HG03354 (cell line): ENCODE results near the gene KRT78.

Experiments
- ATAC-seq: cut with Tn5 transposase; IDR thresholded peaks from one replicate; pipeline ENCODE4 v1.9.1; 2021; ENCODE audit warnings: mild to moderate bottlenecking; ENCODE audit not compliant: unreplicated experiment, poor library complexity, severe bottlenecking

KRT78 gene

GRCh38 chr12:52844386-52844785 is 4.4 kb downstream of the KRT78 start:
- no peak for ATAC-seq

DNA sequence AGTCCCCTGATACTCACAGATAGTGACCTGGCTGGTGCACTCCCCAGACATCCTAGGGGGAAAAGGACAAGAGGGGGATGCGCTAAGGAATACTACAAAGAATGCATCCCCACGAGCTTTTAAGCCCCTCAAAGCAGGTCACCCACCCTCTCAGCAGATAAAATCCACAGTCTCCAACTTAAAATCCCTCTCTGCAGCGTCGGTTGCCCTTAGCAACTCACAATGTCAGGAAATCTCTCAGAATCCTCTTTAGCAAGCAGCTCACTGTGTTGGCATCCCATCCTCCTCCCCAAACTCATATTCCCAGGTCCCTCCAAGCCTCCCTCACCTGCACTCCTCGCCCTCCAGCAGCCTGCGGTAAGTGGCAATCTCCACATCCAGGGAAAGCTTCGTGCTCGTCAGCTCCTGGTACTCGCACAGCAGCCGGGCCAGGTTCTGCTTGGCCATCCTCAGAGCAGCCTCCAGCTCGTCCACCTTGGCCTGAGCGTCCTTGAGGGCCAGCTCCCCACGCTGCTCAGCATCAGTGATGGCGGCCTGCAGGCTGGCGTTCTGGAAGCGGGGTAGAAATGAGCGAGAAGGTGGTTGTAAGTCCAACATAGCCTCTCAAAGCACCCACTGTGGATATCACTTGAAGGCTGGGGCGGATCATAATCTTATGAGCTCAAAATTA is 9.2 kb downstream of the KRT78 start:
- ATAC-seq: no peak

DNA sequence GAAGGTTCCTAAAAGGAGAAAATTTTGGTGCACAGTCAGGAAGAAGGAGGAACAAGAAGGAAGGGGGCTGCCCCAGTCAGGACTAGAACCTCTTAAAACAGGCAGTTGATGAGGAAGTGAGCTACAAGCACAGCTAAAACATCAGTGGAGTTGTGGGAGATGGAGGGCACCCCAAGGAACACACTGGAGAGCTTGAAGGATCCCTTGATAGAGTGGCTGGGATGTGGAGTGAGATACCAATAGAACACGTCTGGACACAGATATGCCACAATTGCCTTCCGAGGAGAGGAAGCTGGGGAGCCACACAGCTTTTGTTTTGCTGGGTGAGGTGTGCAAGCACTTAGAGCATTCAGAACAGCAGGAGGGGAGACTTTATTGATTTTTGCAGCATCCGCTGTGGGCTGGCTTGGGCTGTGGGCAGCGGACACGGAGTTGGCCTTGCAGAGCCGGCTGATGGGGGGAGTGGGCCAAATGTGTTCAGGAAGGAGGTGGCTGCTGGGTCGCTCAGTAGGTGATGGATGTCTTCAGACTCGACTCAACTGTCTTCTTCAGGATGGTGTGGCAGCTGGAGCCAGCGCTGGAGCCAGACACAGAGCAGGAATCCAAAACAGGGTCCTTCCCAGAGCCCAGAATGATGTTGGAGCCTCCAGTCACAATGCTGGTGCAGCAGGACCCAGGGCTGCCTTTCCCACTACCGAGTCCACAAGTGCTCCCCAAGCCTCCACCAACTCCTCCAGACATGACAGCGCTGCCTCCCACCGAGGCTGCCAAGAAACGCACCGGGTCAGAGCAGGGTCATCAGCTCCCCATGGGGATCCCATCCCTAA is 10.0 kb downstream of the KRT78 start:
- ATAC-seq: no peak

DNA sequence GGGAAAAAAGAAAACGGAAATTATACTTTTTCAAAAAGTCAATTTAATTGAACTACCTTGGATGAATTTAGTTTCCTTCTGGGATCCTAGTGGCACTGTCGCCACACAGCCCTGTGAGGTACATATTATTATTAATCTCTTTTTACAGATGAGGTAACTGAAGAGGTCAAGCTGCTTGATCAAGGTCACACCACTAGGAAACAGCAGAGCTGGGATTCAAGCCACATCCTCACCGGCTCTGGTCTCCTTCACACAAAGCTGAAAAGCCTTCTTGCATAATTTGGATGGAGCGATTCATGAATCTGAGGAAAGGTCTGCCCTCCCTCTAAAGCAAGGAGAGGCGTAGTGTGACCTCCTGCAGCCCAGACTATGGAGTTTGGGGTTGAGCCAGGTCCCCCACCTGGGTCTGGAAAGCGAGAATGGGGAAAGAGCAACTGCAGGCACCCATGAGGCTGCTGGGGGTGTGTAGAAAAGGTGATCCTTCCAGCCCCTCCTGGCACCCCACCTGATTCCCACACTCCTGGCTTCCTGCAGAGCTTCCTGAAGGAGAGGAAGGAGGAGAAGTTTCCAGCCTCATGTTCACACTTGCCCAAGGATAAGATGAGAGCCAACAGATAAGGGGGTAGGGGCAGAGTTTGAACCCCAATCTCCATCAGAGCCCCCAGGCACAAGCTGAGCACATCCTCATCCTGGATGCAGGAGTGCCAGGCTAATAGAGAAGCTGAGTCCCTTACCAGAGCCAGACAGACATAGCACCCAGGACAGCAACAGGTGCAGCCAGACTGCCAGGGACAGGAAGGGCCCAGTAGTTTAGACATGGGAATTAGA is 10.8 kb downstream of the KRT78 start:
- no peak for ATAC-seq

GRCh38 chr12:52837413-52837741 is 11.4 kb downstream of the KRT78 start:
- no peak for ATAC-seq

DNA sequence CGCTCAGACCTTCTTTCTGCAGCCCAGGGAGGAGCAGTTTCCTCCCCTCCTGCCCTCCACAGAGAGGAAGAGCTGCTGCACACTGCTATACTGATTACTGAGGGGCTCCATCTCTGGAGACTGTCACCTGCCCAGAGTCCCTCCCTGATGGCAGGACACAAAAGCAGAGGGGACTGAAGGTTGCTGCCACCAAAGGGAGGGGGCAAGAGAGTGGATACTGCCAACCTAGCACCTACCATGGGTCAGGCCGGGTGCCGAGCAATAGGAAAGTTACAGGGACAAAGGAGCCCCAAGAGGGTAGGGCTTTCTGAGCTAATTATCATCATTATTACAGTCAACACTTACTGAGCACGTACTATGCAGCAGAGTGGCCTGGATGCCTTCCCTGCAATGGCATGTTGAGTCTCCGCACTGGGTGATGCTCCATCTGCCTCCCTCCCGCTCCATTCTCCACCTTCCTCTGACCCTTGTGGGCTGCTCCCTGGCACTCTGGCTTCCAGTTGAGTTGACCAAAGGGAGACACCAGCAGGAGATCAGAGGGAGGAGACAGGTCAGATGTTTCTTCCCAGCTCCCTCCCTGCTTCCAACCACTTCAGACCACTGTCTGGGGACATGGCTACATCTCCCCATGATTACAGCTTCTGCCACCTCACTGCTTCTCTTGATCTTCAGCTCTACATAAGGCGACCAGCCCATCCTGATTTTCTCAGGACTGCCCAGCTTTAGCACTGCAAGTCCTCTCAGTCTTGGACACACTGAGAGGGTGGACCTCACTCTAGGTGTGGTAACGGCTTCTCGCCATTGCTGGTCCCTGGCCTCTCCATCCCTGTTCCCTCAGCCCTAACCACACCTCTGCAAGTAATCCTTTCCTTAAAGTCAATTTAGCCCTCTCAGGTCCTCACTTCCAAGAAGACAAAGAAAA is 12.0 kb downstream of the KRT78 start:
- no peak for ATAC-seq

GRCh38 chr12:52836042-52836466 is 12.7 kb downstream of the KRT78 start:
- no peak for ATAC-seq

GRCh38 chr12:52835271-52836041 is 13.3 kb downstream of the KRT78 start:
- ATAC-seq: no peak

GRCh38 chr12:52834727-52835001 is 14.1 kb downstream of the KRT78 start:
- no peak for ATAC-seq

- no peak for ATAC-seq
Measured at GRCh38 chr12:52833922-52834726, 14.7 kb downstream of the KRT78 start, which contains the start of gene KRT79. TSS of gene KRT79 (minus strand) at chr12:52834311. CDS start at chr12:52834260, 51 bp downstream.

- ATAC-seq: no peak
Measured at GRCh38 chr12:52832985-52833905, 15.5 kb downstream of the KRT78 start.

DNA sequence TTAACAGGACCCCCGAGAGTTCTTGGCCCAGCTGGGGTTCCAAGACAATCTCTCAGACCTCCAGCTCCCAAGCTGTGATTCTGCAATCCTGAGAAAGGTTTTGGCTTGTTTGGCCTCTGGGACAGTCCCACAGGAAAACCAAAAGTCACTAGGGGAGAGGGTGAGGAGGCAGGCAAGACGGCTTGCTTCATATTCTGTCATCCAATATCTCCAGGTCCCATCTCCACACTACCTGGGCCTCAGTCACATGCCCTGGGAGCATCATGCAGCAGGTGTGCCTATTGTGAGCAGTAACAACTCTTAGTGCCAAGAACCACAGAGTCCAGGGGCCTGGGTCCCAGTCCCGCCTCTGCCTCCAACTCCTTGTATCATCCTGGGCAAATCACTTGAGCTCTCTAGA is 16.3 kb downstream of the KRT78 start:
- no peak for ATAC-seq

GRCh38 chr12:52831251-52831650 is 17.5 kb downstream of the KRT78 start:
- no peak for ATAC-seq

- ATAC-seq: no peak
Measured at GRCh38 chr12:52829986-52830770, 18.6 kb downstream of the KRT78 start.

DNA sequence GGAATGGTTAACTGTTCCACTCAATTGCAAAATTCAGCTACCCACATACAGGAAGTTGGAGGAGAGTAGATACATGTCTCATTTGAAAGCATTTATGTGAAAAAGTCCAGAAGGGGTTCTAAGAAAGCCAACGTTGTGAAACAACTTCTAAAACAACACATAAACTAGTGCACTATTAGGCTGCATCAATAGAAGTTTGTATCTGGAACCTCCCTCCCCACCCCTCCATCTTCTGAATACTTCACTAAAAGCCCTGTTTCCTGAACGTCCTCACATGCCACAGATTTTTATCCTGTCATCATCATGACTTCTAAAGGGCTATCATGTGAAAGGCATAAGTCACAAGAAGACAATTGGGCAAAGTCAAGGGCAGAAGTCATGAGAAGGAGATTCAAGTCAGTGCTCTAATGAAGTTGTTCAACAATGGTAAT is 20.2 kb downstream of the KRT78 start:
- no peak for ATAC-seq

DNA sequence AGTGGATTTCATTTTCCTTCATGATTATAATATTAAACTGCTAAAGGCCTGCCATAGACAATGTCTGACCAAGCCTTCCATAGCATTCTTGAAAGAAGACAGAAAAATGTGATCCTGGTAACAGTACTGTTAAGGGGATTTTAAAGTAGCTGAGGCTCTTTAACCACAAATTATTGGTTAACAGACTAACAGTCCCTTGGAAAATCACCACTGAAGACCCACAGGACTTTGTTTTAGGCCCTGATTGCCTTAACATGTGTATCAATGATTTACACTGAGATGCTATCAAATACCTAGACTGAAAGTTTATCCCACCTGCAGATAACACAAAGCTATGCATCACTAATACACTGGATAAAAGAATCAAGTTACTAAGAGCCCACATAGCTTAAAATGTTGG is 20.6 kb downstream of the KRT78 start:
- ATAC-seq: no peak
